Small intestine (tissue), 7 donors: ENCODE measurements around the gene SIRT2. TPM values are rescaled to one million over a fixed set of nuclear protein-coding genes. Genes with fewer than 3 reads are reported as not detected.
A peak's percentile ranks its signal among the peaks of the same experiment; 100 is the strongest.

Source experiments
- DNase-seq, 2 donors: peaks; one replicate each; pipeline versions ENCODE4 v3.0.0 to v3.0.0-alpha.2; 2013
- FAIRE-seq: peaks from 2 replicates; lab custom pipeline; 2012; peaks lifted over from hg19 to GRCh38; lab: Jason Lieb, UNC
- H3K27ac ChIP-seq, 3 donors: one replicate each; pipeline ENCODE4 v1.5.1; 2013; ENCODE audit warnings: low read length in 2 of 3, mild to moderate bottlenecking in 2 of 3, control low read depth in 1 of 3, inconsistent platforms in 1 of 3, low read depth in 1 of 3, moderate library complexity in 1 of 3
- H3K27me3 ChIP-seq, 3 donors: one replicate each; pipeline ENCODE4 v1.6.1; 2013; ENCODE audit warnings: low read length in 3 of 3, inconsistent platforms in 1 of 3; ENCODE audit not compliant: control insufficient read depth in 3 of 3, insufficient read depth in 3 of 3
- H3K36me3 ChIP-seq, 3 donors: one replicate each; pipeline ENCODE4 v1.6.1; 2013; ENCODE audit warnings: low read length in 3 of 3, inconsistent platforms in 1 of 3, low read depth in 1 of 3, mild to moderate bottlenecking in 1 of 3, moderate library complexity in 1 of 3; ENCODE audit not compliant: control insufficient read depth in 3 of 3, insufficient read depth in 2 of 3
- H3K4me1 ChIP-seq, 3 donors: one replicate each; pipeline ENCODE4 v1.6.1; 2013; ENCODE audit warnings: low read length in 2 of 3, inconsistent platforms in 1 of 3, low read depth in 1 of 3, mild to moderate bottlenecking in 1 of 3, moderate library complexity in 1 of 3; ENCODE audit not compliant: control insufficient read depth in 3 of 3, insufficient read depth in 2 of 3
- H3K4me3 ChIP-seq, 3 donors: one replicate each; pipeline ENCODE4 v1.5.1; 2013; ENCODE audit warnings: low read length in 3 of 3, control low read depth in 1 of 3, inconsistent platforms in 1 of 3, low read depth in 1 of 3, mild to moderate bottlenecking in 1 of 3, moderate library complexity in 1 of 3
- H3K9me3 ChIP-seq, 2 donors: one replicate each; pipeline ENCODE4 v1.6.1; 2013; ENCODE audit warnings: low read depth in 1 of 2, low read length in 1 of 2; ENCODE audit not compliant: control insufficient read depth in 2 of 2, insufficient read depth in 1 of 2
- WGBS, 3 donors: extraction: QIAGEN DNeasy Blood & Tissue Kit; methylation state at CpG; one replicate each; pipeline ENCODE4 v1.1.7; 2013; 5-methylcytosine and 5-hydroxymethylcytosine counted together
- polyA plus RNA-seq, 4 donors: library from polyadenylated mRNA; stranded (reverse) in 3 of 4; unstranded in 1 of 4; fragments of 200-250 nt in 3 of 4; fragments of 120-200 nt in 1 of 4; gene quantifications; one replicate each; pipeline versions ENCODE4 v1.2.1 to v1.2.3, GENCODE V29; 2013
- donor health status: healthy with polysubstance abuse.
- donor health status: control.
- donor health status: control.
- donor health status: Bipolar disorder and iron deficiency.
- donor health status: healthy.

The SIRT2 gene
- polyA plus RNA-seq, 4 donors: 35.4 to 80.3 (median 70.8) TPM

DNA sequence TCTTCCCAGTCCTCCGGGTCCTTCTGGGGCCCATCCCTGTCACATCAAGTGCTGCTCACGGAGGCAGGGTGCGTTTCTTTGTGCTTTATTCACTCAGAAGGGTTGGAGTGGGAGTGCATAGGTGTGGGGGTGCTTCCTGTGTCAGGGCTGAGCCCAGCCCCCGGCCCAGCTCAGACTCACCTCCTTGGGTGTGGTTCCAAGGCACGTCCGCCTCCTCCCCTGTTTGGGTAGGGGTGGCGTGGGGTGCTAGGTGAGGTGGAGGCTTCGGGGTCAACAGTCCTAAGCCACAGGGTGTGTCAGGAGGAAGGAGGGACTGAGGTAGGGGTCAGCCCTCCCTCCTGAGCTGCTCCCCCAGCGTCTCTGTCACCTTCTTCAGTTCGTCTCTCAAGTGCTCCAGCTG lies 9.5 kb upstream of the SIRT2 start:
- Histone ChIP-seq H3K36me3 (peaks cover 13 to 52% (median 19%) of the 10 kb centered on the region in 3 donors), H3K4me1 (no peaks in the 10 kb centered on the region), H3K27ac (no peak overlapping the region), H3K27me3 (peaks cover 0 to 21% (median 0%) of the 10 kb centered on the region in 3 donors), H3K9me3 (no peaks in the 10 kb centered on the region), H3K4me3 (no peak overlapping the region)
- no peak for DNase-seq
- no peak for FAIRE-seq
- 69 to 75% (median 73%) methylated on average over 10 of the region's 10 CpGs for WGBS, 3 donors

DNA sequence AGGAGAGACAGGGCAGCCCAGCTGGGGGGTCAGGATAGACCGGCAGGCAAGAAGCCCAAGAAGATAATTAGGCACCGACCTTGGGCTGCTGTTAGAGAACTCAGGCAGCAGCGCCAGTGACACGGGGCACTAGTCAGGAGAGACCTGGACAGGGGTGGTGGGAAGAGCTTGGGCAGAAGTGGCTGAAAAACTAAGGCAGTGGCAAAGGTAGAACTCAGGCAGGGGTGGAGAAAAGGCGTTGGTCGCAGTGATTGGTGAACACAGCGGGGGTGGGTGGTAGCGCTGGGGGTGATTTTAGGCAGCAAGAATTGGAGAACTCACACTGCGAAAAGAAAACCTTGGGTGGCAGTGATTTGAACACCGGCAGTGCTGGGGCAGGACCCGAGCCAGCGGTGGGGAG lies 8.3 kb upstream of the SIRT2 start:
- FAIRE-seq: no peak
- H3K27ac ChIP-seq: no peak overlapping the region
- no peak overlapping the region for H3K4me3 ChIP-seq
- DNase-seq: no peak
- no peaks in the 10 kb centered on the region for H3K9me3 ChIP-seq
- H3K27me3 ChIP-seq: peaks cover 0 to 20% (median 0%) of the 10 kb centered on the region in 3 donors
- no peaks in the 10 kb centered on the region for H3K4me1 ChIP-seq
- peaks cover 13 to 55% (median 19%) of the 10 kb centered on the region in 3 donors for H3K36me3 ChIP-seq
- WGBS, 3 donors: 96 to 97% (median 96%) methylated on average over 12 of the region's 12 CpGs

GRCh38 chr19:38907227-38907626 lies 7.8 kb upstream of the SIRT2 start:
- FAIRE-seq (no peak), DNase-seq (no peak)
- H3K4me3 ChIP-seq: no peak overlapping the region
- H3K36me3 ChIP-seq: peaks cover 13 to 55% (median 19%) of the 10 kb centered on the region in 3 donors
- peaks cover 0 to 16% (median 0%) of the 10 kb centered on the region in 3 donors for H3K27me3 ChIP-seq
- WGBS, 3 donors: 95 to 96% (median 96%) methylated on average over 26 to 29 of the region's 29 CpGs
- H3K27ac ChIP-seq: no peak overlapping the region
- no peaks in the 10 kb centered on the region for H3K9me3 ChIP-seq
- no peaks in the 10 kb centered on the region for H3K4me1 ChIP-seq

- no peak overlapping the region for H3K4me3 ChIP-seq
- no peak overlapping the region for H3K27ac ChIP-seq
- peaks cover 0 to 5% of the 10 kb centered on the region in 2 donors for H3K9me3 ChIP-seq
- H3K36me3 ChIP-seq: peaks cover 13 to 57% (median 19%) of the 10 kb centered on the region in 3 donors
- FAIRE-seq: no peak
- H3K4me1 ChIP-seq: no peaks in the 10 kb centered on the region
- no peak for DNase-seq
- peaks cover 0 to 3% (median 0%) of the 10 kb centered on the region in 3 donors for H3K27me3 ChIP-seq
- WGBS, 3 donors: 95 to 96% (median 95%) methylated on average over 4 of the region's 4 CpGs
Measured at GRCh38 chr19:38905620-38906019, 6.2 kb upstream of the SIRT2 start.

DNA sequence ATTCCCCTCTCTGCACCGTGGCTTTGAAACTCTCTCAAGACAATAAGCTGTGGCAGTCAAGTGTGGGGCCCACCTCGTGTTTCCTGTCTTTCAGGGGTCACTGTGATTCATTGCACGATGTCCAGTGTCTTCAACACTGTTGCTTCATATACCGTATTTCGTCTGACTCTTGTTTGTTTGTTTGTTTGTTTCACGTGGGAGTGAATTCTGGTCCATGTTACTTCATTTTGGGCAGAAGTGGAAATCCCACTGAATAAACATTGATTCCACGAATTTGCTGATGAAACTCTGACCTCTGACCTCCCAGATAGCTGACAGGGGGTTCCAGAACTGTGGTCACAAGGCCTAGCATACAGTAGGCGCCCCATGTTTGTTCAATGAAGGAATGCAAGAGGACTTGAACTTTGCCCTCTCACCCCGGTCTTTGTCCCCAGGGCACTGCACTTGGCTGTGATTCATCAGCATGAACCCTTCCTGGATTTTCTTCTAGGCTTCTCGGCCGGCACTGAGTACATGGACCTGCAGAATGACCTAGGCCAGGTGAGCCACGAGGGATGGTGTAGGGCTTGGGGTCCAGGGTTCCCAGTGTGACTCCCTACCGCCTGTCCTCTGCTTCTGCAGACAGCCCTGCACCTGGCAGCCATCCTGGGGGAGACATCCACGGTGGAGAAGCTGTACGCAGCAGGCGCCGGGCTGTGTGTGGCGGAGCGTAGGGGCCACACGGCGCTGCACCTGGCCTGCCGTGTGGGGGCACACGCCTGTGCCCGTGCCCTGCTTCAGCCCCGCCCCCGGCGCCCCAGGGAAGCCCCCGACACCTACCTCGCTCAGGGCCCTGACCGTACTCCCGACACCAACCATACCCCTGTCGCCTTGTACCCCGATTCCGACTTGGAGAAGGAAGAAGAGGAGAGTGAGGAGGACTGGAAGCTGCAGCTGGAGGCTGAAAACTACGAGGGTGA lies 5.4 kb upstream of the SIRT2 start:
- Histone ChIP-seq H3K4me1 (no peaks in the 10 kb centered on the region), H3K4me3 (no peak overlapping the region), H3K9me3 (peaks cover 0 to 5% of the 10 kb centered on the region in 2 donors), H3K27ac (no peak overlapping the region), H3K36me3 (peaks cover 13 to 52% (median 19%) of the 10 kb centered on the region in 3 donors), H3K27me3 (no peaks in the 10 kb centered on the region)
- FAIRE-seq (no peak), DNase-seq (peak; percentile 33 to 75)
- 84 to 88% (median 85%) methylated on average over 35 of the region's 35 CpGs for WGBS, 3 donors

- Histone ChIP-seq H3K9me3 (peaks cover 0 to 5% of the 10 kb centered on the region in 2 donors), H3K4me1 (peaks cover 0 to 11% (median 0%) of the 10 kb centered on the region in 3 donors), H3K36me3 (peaks cover 5 to 30% (median 8%) of the 10 kb centered on the region in 3 donors), H3K27ac (no peak overlapping the region), H3K4me3 (no peak overlapping the region), H3K27me3 (no peaks in the 10 kb centered on the region)
- DNase-seq (no peak), FAIRE-seq (no peak)
- 96 to 100% (median 100%) methylated on average over 1 of the region's 1 CpG for WGBS, 3 donors
Measured at GRCh38 chr19:38901683-38902082, 2.3 kb upstream of the SIRT2 start.

DNA sequence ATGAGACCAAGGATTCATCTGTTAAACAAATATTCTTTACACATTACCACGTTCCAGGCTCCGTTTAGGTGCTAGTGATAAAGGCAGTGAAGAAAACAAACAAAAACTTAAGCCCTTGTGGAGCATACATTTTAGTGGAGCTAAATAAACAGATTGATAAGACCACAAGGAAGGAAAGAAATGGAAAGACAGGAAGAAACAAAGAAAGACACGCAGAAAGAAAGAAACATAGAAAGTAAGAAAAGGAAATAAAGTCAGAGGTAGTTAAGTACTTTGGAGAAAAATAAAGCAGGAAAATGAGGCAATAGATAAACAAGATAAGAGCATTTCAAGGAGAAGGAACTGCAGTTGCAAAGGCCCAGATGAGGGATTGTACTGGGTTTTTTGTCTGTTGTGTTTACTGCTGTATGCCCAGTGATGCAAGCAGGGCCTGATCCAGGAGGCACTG lies 1.3 kb upstream of the SIRT2 start:
- Histone ChIP-seq H3K4me3 (peak overlapping the region in 2 of 3 donors; percentile 64 to 82), H3K27ac (peak overlapping the region in 1 of 3 donors; percentile 69), H3K4me1 (peaks cover 0 to 11% (median 0%) of the 10 kb centered on the region in 3 donors), H3K27me3 (no peaks in the 10 kb centered on the region), H3K9me3 (peaks cover 0 to 5% of the 10 kb centered on the region in 2 donors), H3K36me3 (peaks cover 5 to 25% (median 6%) of the 10 kb centered on the region in 3 donors)
- 6 to 20% (median 17%) methylated on average over 3 of the region's 3 CpGs for WGBS, 3 donors
- peak in 1 of 2 donors; percentile 34 for DNase-seq
- no peak for FAIRE-seq

- peaks cover 0 to 11% (median 0%) of the 10 kb centered on the region in 3 donors for H3K4me1 ChIP-seq
- DNase-seq (no peak), FAIRE-seq (no peak)
- H3K27me3 ChIP-seq: no peaks in the 10 kb centered on the region
- H3K4me3 ChIP-seq: peak overlapping the region; percentile 64 to 82 (median 82)
- peaks cover 0 to 5% of the 10 kb centered on the region in 2 donors for H3K9me3 ChIP-seq
- peaks cover under 1 to 22% (median 1%) of the 10 kb centered on the region in 3 donors for H3K36me3 ChIP-seq
- 0 to 2% (median 0%) methylated on average over 8 of the region's 8 CpGs for WGBS, 3 donors
- peak overlapping the region; percentile 69 to 87 (median 76) for H3K27ac ChIP-seq
Measured at GRCh38 chr19:38900202-38900629, 798 bp upstream of the SIRT2 start.
